GM23338 (cell line): Measurements from ENCODE around the gene DLG5. TPM values are rescaled to one million over a fixed set of nuclear protein-coding genes. Genes with fewer than 3 reads are reported as not detected.

Experiments used
- ATAC-seq: fragments of 200-7000 bp; cut with Tn5 transposase; 3 replicates; pipeline ENCODE4 v1.9.1; 2020
- DNase-seq: peaks from one replicate; pipeline ENCODE4 v3.0.0-alpha.2; 2015; ENCODE audit warnings: low spot score
- H2AFZ ChIP-seq: fragments of 200-600 bp; sonication (generic); 2 replicates; pipeline ENCODE4 v1.8.0; 2016; ENCODE audit warnings: antibody characterized with exemption, mild to moderate bottlenecking, moderate library complexity
- H3F3A ChIP-seq: fragments of 200-600 bp; sonication (generic); replicated peaks from 2 replicates; pipeline ENCODE4 v1.8.0; 2017; ENCODE audit warnings: antibody characterized with exemption, mixed run types, low read depth
- H3K27ac ChIP-seq: fragments of 200-600 bp; sonication (generic); 2 replicates; pipeline ENCODE4 v1.6.1; 2016; ENCODE audit warnings: low read depth
- H3K27me3 ChIP-seq: fragments of 200-600 bp; sonication (generic); 2 replicates; pipeline ENCODE4 v1.8.0; 2016; ENCODE audit warnings: mild to moderate bottlenecking, mixed run types, moderate library complexity; ENCODE audit not compliant: insufficient read depth
- H3K36me3 ChIP-seq: fragments of 200-600 bp; sonication (generic); 2 replicates; pipeline ENCODE4 v1.8.0; 2016; ENCODE audit warnings: mild to moderate bottlenecking; ENCODE audit not compliant: insufficient read depth
- H3K4me1 ChIP-seq: fragments of 200-600 bp; sonication (generic); 2 replicates; pipeline ENCODE4 v1.8.0; 2016; ENCODE audit warnings: mild to moderate bottlenecking, moderate library complexity; ENCODE audit not compliant: insufficient read depth
- H3K4me2 ChIP-seq: fragments of 200-600 bp; sonication (generic); 2 replicates; pipeline ENCODE4 v1.7.1; 2017; ENCODE audit warnings: mixed run types
- H3K4me3 ChIP-seq: fragments of 200-600 bp; sonication (generic); 2 replicates; pipeline ENCODE4 v1.6.1; 2016; ENCODE audit warnings: mixed run types
- H3K79me2 ChIP-seq: fragments of 200-600 bp; sonication (generic); replicated peaks from 2 replicates; pipeline ENCODE4 v1.8.0; 2017; ENCODE audit warnings: mild to moderate bottlenecking; ENCODE audit not compliant: insufficient read depth
- H3K9me2 ChIP-seq: fragments of 200-600 bp; sonication (generic); 2 replicates; pipeline ENCODE4 v1.8.0; 2017; ENCODE audit not compliant: insufficient read depth
- H4K20me1 ChIP-seq: fragments of 200-600 bp; sonication (generic); replicated peaks from 2 replicates; pipeline ENCODE4 v1.8.0; 2017; ENCODE audit warnings: mild to moderate bottlenecking; ENCODE audit not compliant: insufficient read depth
- H3K27ac Mint-ChIP-seq: 2 replicates; pipeline ENCODE4 v1.8.0; 2020; ENCODE audit warnings: inconsistent platforms, mild to moderate bottlenecking, moderate library complexity, mixed read lengths
- H3K27me3 Mint-ChIP-seq: 3 replicates; pipeline ENCODE4 v1.8.0; 2022; ENCODE audit warnings: low read depth, mild to moderate bottlenecking, moderate library complexity, mixed read lengths, inconsistent platforms; ENCODE audit not compliant: insufficient read depth, poor library complexity
- H3K36me3 Mint-ChIP-seq: 3 replicates; pipeline ENCODE4 v1.8.0; 2021; ENCODE audit warnings: low read depth, mild to moderate bottlenecking, inconsistent platforms, moderate library complexity, mixed read lengths
- H3K4me1 Mint-ChIP-seq: 3 replicates; pipeline ENCODE4 v1.8.0; 2020; ENCODE audit warnings: mild to moderate bottlenecking, inconsistent platforms, mixed read lengths
- H3K4me3 Mint-ChIP-seq: 3 replicates; pipeline ENCODE4 v1.8.0; 2021; ENCODE audit warnings: moderate library complexity, mild to moderate bottlenecking, inconsistent platforms, mixed read lengths
- H3K9me3 Mint-ChIP-seq: 3 replicates; pipeline ENCODE4 v1.8.0; 2020; ENCODE audit warnings: moderate library complexity, mild to moderate bottlenecking, inconsistent platforms, mixed read lengths
- CREB1 ChIP-seq: fragments of 250-450 bp; sonication (Bioruptor Pico); IDR thresholded peaks from 2 replicates; pipeline ENCODE4 v1.5.0; 2020; ENCODE audit warnings: low read depth, mild to moderate bottlenecking, moderate library complexity
- ETS1 ChIP-seq: IDR thresholded peaks from 2 replicates; pipeline ENCODE4 v1.6.1; 2016; ENCODE audit warnings: antibody characterized with exemption
- EZH2phosphoT487 ChIP-seq: fragments of 200-600 bp; sonication (generic); IDR thresholded peaks from one replicate; pipeline ENCODE4 v1.8.1; 2018; ENCODE audit warnings: antibody characterized with exemption; ENCODE audit not compliant: unreplicated experiment
- JUNB ChIP-seq: IDR thresholded peaks from one replicate; pipeline ENCODE4 v1.6.1; 2016; ENCODE audit warnings: antibody characterized with exemption; ENCODE audit not compliant: unreplicated experiment
- NANOG ChIP-seq: IDR thresholded peaks from 2 replicates; pipeline ENCODE4 v1.6.1; 2016; ENCODE audit warnings: antibody characterized with exemption, borderline replicate concordance
- POLR2AphosphoS5 ChIP-seq: IDR thresholded peaks from 2 replicates; pipeline ENCODE4 v1.6.1; 2016; ENCODE audit warnings: antibody characterized with exemption, low read depth
- REST ChIP-seq: IDR thresholded peaks from one replicate; pipeline ENCODE4 v1.6.1; 2018; ENCODE audit warnings: antibody characterized with exemption; ENCODE audit not compliant: unreplicated experiment
- STAT1 ChIP-seq: IDR thresholded peaks from one replicate; pipeline ENCODE4 v1.6.1; 2016; ENCODE audit warnings: antibody characterized with exemption; ENCODE audit not compliant: unreplicated experiment
- ZNF331 ChIP-seq: fragments of 250-450 bp; sonication (Bioruptor Pico); IDR thresholded peaks from 2 replicates; pipeline ENCODE4 v1.5.0; 2020; ENCODE audit warnings: low read depth, mild to moderate bottlenecking, moderate library complexity
- polyA plus RNA-seq: library from polyadenylated mRNA; unstranded; fragments of >200 nt; fragmentation: Nextera tagmentation; extraction: Ambion mirVana; gene quantifications from 2 replicates; pipeline ENCODE4 v1.2.1, GENCODE V29; 2016
- total RNA-seq: library from RNA; depleted of rRNA; stranded (reverse); fragments of >200 nt; shearing (Covaris generic); gene quantifications from 2 replicates; pipeline ENCODE4 v1.2.3, GENCODE V29; 2014
- TF ChIP-seq, protein P1 (sequence below), 2 experiments: fragments of 200-600 bp in 1 of 2; sonication (generic) in 1 of 2; conservative IDR thresholded peaks; 2 replicates each; pipeline versions ENCODE4 v1.5.1 to v1.6.1; 2016 to 2017; ENCODE audit warnings: antibody characterized with exemption in 2 of 2, low read depth in 2 of 2, mild to moderate bottlenecking in 2 of 2, moderate library complexity in 1 of 2

Gene DLG5
- total and polyA plus RNA-seq, 2 experiments from 2014 or later: 7.4 to 66.6 TPM

DNA sequence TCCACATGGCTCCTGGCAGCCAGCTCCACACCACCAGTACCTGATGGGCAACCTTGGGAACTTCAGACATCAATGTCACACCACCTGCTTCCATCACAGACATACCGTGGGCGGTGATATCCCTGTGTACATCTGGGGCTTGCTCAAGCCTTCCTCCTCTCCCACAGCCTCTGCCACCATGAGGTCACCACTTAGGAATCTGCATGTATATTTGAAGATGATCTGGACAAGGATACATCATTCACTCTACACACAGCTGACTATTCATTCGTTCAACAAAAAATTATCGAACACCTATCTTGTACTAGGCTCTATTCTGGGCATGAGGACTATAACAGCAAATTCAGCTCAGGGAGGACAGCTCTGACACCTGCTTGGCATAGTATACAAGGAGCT is 6.8 kb downstream of the DLG5 start:
- Mint-ChIP-seq H3K9me3 (no peaks in the 10 kb centered on the region), H3K4me3 (no peak overlapping the region), H3K4me1 (peaks cover 35% of the 10 kb centered on the region), H3K27me3 (peaks cover 17% of the 10 kb centered on the region), H3K36me3 (peaks cover 6% of the 10 kb centered on the region; the same call in 2 of the 3 replicates), H3K27ac (no peak overlapping the region)
- no peak overlapping the region for H3K4me2 ChIP-seq
- peaks cover 33% of the 10 kb centered on the region for H3K4me1 ChIP-seq
- H4K20me1 ChIP-seq: peaks cover 18% of the 10 kb centered on the region
- no peak overlapping the region for H3K4me3 ChIP-seq
- no peak overlapping the region for H3K27ac ChIP-seq
- no peak for ATAC-seq
- no peak for TF ChIP-seq EZH2phosphoT487
- no peaks in the 10 kb centered on the region for H3K9me2 ChIP-seq
- H3K36me3 ChIP-seq: no peaks in the 10 kb centered on the region
- peaks cover 100% of the 10 kb centered on the region for H3K79me2 ChIP-seq
- DNase-seq: no peak
- no peaks in the 10 kb centered on the region for H3K27me3 ChIP-seq
- no peak overlapping the region for H2AFZ ChIP-seq
- H3F3A ChIP-seq: no peaks in the 10 kb centered on the region

- Mint-ChIP-seq H3K36me3 (peaks cover 6% of the 10 kb centered on the region; the same call in 2 of the 3 replicates), H3K27me3 (peaks cover 8% of the 10 kb centered on the region), H3K9me3 (no peaks in the 10 kb centered on the region), H3K4me3 (no peak overlapping the region), H3K4me1 (peaks cover 15% of the 10 kb centered on the region), H3K27ac (no peak overlapping the region)
- Histone ChIP-seq H3K27me3 (no peaks in the 10 kb centered on the region), H3K36me3 (no peaks in the 10 kb centered on the region), H3K4me1 (peaks cover 12% of the 10 kb centered on the region), H3K9me2 (no peaks in the 10 kb centered on the region), H3K4me3 (no peak overlapping the region), H4K20me1 (peaks cover 22% of the 10 kb centered on the region), H3K4me2 (no peak overlapping the region), H3K27ac (no peak overlapping the region), H3F3A (no peaks in the 10 kb centered on the region), H3K79me2 (peaks cover 100% of the 10 kb centered on the region), H2AFZ (no peak overlapping the region)
- DNase-seq: no peak
- ATAC-seq: no peak
- TF ChIP-seq NANOG (no peak), CREB1 (CRISPR knock-in tag) (no peak), JUNB (no peak), EZH2phosphoT487 (no peak), ETS1 (no peak), STAT1 (no peak), ZNF331 (no peak), POLR2AphosphoS5 (no peak), REST (no peak)
- TF ChIP-seq, protein P1, sequence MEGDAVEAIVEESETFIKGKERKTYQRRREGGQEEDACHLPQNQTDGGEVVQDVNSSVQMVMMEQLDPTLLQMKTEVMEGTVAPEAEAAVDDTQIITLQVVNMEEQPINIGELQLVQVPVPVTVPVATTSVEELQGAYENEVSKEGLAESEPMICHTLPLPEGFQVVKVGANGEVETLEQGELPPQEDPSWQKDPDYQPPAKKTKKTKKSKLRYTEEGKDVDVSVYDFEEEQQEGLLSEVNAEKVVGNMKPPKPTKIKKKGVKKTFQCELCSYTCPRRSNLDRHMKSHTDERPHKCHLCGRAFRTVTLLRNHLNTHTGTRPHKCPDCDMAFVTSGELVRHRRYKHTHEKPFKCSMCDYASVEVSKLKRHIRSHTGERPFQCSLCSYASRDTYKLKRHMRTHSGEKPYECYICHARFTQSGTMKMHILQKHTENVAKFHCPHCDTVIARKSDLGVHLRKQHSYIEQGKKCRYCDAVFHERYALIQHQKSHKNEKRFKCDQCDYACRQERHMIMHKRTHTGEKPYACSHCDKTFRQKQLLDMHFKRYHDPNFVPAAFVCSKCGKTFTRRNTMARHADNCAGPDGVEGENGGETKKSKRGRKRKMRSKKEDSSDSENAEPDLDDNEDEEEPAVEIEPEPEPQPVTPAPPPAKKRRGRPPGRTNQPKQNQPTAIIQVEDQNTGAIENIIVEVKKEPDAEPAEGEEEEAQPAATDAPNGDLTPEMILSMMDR (conservative IDR thresholded peaks at IDR 0.05; ENCODE audit: low read depth in 2 of 2): no peak
These were observed 11.0 kb downstream of the DLG5 start for GRCh38 chr10:77915319-77916105.
